Smooth muscle cell (in vitro differentiated cells): Measurements from ENCODE around the gene NMRAL1. TPM values are rescaled to one million over a fixed set of nuclear protein-coding genes. Genes with fewer than 3 reads are reported as not detected.

Experiments
- DNase-seq: peaks from one replicate; lab custom pipeline; 2025; ENCODE audit not compliant: unreplicated experiment; lab: John Stamatoyannopoulos, UW
- H2AFZ ChIP-seq: fragments of 200-600 bp; sonication (generic); 2 replicates; pipeline ENCODE4 v1.6.0; 2016; ENCODE audit warnings: antibody characterized with exemption, low read depth, mild to moderate bottlenecking
- H3F3A ChIP-seq: fragments of 200-600 bp; sonication (generic); 2 replicates; pipeline ENCODE4 v1.6.0; 2017; ENCODE audit warnings: antibody characterized with exemption, low read depth
- H3K27ac ChIP-seq: fragments of 200-600 bp; sonication (generic); 2 replicates; pipeline ENCODE4 v1.5.1; 2016; ENCODE audit warnings: low read depth, mild to moderate bottlenecking
- H3K27me3 ChIP-seq: fragments of 200-600 bp; sonication (generic); 2 replicates; pipeline ENCODE4 v1.6.1; 2016; ENCODE audit warnings: low read depth, mild to moderate bottlenecking
- H3K36me3 ChIP-seq: fragments of 200-600 bp; sonication (generic); 2 replicates; pipeline ENCODE4 v1.5.1; 2016; ENCODE audit warnings: low read depth
- H3K4me1 ChIP-seq: fragments of 200-600 bp; sonication (generic); 2 replicates; pipeline ENCODE4 v1.5.1; 2016; ENCODE audit warnings: low read depth
- H3K4me2 ChIP-seq: fragments of 200-600 bp; sonication (generic); 2 replicates; pipeline ENCODE4 v1.6.0; 2016; ENCODE audit warnings: mild to moderate bottlenecking
- H3K4me3 ChIP-seq: fragments of 200-600 bp; sonication (generic); 2 replicates; pipeline ENCODE4 v1.5.1; 2016; ENCODE audit warnings: mild to moderate bottlenecking
- H3K79me2 ChIP-seq: fragments of 200-600 bp; sonication (generic); 2 replicates; pipeline ENCODE4 v1.6.0; 2016; ENCODE audit warnings: low read depth, mild to moderate bottlenecking
- H3K9ac ChIP-seq: fragments of 200-600 bp; sonication (generic); 2 replicates; pipeline ENCODE4 v1.6.0; 2016; ENCODE audit warnings: low read depth
- H3K9me3 ChIP-seq: fragments of 200-600 bp; sonication (generic); replicated peaks from 2 replicates; pipeline ENCODE4 v1.5.1; 2016; ENCODE audit warnings: low read depth
- H4K20me1 ChIP-seq: fragments of 200-600 bp; sonication (generic); 2 replicates; pipeline ENCODE4 v1.6.0; 2016; ENCODE audit warnings: low read depth
- WGBS: methylation state at CpG from one replicate; pipeline ENCODE4 v1.1.7; 2016; ENCODE audit warnings: low lambda C conversion rate; 5-methylcytosine and 5-hydroxymethylcytosine counted together
- polyA plus RNA-seq: library from polyadenylated mRNA; unstranded; fragments of >200 nt; fragmentation: Nextera tagmentation; extraction: Ambion mirVana; gene quantifications from 2 replicates; pipeline ENCODE4 v1.2.1, GENCODE V29; 2016
- total RNA-seq: library from RNA; depleted of rRNA; stranded (reverse); fragments of >200 nt; gene quantifications from 2 replicates; pipeline ENCODE4 v1.2.3, GENCODE V29; 2014
- TF ChIP-seq, protein P1 (sequence below): fragments of 200-600 bp; sonication (generic); IDR thresholded peaks from 2 replicates; pipeline ENCODE4 v1.5.1; 2017; ENCODE audit warnings: borderline replicate concordance, mild to moderate bottlenecking, antibody characterized with exemption; ENCODE audit not compliant: insufficient read depth, poor library complexity, severe bottlenecking

Gene NMRAL1
- total and polyA plus RNA-seq, 2 experiments from 2014 or later = 27.1 to 51.8 TPM

DNA sequence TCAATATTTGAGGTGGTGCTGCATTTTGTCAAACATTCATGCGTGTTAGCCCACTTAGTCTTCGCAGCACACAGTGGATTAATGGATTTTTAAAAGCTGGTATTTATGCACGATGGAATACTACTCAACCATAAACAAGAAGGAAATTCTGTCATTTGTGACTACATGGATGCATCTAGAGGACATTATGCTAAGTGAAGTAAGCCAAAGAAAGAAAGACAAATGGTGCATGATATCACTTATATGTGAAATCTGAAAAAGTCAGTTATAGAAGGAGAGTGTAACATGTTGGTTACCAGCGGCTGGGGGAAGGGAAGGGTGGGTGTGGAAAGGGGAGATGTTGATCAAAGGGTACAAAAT lies 24.8 kb upstream of the NMRAL1 start:
- Histone ChIP-seq H3K9ac (no peak overlapping the region), H3K4me3 (no peak overlapping the region), H3K9me3 (no peaks in the 10 kb centered on the region), H3K27me3 (no peaks in the 10 kb centered on the region), H2AFZ (no peak overlapping the region), H3K36me3 (no peaks in the 10 kb centered on the region), H3K4me1 (peaks cover 13% of the 10 kb centered on the region), H3K79me2 (peaks cover 26% of the 10 kb centered on the region), H3K4me2 (no peak overlapping the region), H3K27ac (no peak overlapping the region), H3F3A (peaks cover 17% of the 10 kb centered on the region), H4K20me1 (peaks cover 96% of the 10 kb centered on the region)
- TF ChIP-seq, protein P1, sequence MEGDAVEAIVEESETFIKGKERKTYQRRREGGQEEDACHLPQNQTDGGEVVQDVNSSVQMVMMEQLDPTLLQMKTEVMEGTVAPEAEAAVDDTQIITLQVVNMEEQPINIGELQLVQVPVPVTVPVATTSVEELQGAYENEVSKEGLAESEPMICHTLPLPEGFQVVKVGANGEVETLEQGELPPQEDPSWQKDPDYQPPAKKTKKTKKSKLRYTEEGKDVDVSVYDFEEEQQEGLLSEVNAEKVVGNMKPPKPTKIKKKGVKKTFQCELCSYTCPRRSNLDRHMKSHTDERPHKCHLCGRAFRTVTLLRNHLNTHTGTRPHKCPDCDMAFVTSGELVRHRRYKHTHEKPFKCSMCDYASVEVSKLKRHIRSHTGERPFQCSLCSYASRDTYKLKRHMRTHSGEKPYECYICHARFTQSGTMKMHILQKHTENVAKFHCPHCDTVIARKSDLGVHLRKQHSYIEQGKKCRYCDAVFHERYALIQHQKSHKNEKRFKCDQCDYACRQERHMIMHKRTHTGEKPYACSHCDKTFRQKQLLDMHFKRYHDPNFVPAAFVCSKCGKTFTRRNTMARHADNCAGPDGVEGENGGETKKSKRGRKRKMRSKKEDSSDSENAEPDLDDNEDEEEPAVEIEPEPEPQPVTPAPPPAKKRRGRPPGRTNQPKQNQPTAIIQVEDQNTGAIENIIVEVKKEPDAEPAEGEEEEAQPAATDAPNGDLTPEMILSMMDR = no peak
- WGBS = 96% methylated on average over 4 of the region's 4 CpGs
- DNase-seq = no peak

DNA sequence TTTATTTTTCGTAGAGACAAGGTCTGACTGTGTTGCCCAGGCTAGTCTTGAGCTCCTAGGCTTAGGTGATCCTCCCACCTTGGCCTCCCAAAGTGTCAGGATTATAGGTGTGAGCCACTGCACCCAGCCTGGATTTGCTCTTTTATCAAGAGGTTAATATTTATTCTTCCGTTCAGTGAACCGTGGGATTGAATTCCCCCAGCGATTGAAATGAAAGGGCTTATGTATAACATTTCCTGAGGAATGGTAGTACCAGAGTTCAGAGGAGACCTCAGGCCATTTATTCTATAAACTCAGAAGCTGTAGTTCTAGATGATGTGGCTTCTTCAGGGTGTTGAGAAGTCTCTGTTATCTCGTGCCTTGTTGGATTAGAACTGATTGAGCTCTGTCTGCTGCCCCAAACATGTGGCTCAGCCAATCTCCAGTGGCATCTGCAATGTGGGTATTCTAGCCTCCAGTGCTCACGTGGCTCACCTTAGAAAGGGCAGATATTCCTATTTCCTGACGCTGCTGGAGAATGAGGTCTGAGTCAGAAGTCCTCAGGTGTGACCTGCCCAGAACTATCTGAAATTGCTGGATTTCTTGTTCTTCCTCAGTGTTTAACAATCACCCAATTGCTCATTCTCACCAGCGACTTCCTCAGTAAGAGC lies 24.2 kb upstream of the NMRAL1 start:
- peaks cover 26% of the 10 kb centered on the region for H3K79me2 ChIP-seq
- peaks cover 95% of the 10 kb centered on the region for H4K20me1 ChIP-seq

DNA sequence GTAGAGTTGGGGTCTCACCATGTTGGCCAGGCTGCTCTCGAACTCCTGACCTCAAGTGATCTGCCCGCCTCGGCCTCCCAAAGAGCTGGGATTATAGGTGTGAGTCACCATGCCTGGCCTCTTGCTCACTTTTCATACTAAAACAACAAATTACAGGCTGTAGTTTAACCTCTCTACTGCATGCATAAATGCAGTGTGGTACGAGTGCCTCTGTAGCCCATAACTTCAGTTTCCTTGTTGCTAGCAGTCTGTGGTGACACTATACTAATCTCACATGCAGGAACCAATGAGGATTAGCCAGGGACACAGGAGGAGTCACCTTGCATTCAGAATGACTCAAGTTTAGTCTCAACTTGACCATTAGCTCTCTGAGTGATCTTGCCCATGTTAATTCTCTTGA lies 21.9 kb upstream of the NMRAL1 start:
- Histone ChIP-seq H3K4me3 (no peak overlapping the region), H3K79me2 (peaks cover 25% of the 10 kb centered on the region), H3K27ac (peak overlapping the region; percentile 63), H3K9me3 (no peaks in the 10 kb centered on the region), H3K36me3 (no peaks in the 10 kb centered on the region), H4K20me1 (peaks cover 95% of the 10 kb centered on the region), H2AFZ (no peak overlapping the region), H3K27me3 (no peaks in the 10 kb centered on the region), H3F3A (peaks cover 17% of the 10 kb centered on the region), H3K9ac (no peak overlapping the region), H3K4me2 (no peak overlapping the region), H3K4me1 (peaks cover 9% of the 10 kb centered on the region)
- no peak for DNase-seq
- 38% methylated on average over 4 of the region's 4 CpGs for WGBS
- TF ChIP-seq, protein P1 = no peak

More for the DNA sequence above, 24.2 kb upstream of the NMRAL1 start:
- H3K4me3 ChIP-seq = no peak overlapping the region
- DNase-seq = no peak
- 81% methylated on average over 8 of the region's 8 CpGs for WGBS
- TF ChIP-seq, protein P1 = no peak
- peaks cover 13% of the 10 kb centered on the region for H3K4me1 ChIP-seq
- H3K9me3 ChIP-seq = no peaks in the 10 kb centered on the region
- peaks cover 17% of the 10 kb centered on the region for H3F3A ChIP-seq
- no peak overlapping the region for H3K9ac ChIP-seq
- H3K4me2 ChIP-seq = no peak overlapping the region
- no peaks in the 10 kb centered on the region for H3K27me3 ChIP-seq
- no peaks in the 10 kb centered on the region for H3K36me3 ChIP-seq
- H3K27ac ChIP-seq = no peak overlapping the region
- no peak overlapping the region for H2AFZ ChIP-seq

DNA sequence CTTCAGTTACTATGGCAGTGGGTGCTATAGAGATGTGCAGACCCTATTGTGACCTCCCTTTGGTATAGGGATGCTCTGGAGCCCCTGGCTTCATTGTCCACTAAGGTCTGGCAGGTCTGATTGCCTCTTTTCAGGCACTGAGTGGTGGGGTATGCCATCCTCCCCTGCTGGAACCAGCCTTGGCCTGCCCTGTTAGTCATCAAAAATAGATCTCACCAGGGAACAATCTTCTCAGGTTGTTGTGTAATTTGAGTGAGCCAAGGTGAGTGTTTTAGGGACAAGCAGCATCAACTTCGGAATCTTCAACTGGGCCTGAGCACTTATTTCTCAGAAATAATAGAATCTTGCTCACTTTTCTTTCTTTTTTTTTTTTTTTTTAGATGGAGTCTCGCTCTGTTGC lies 21.3 kb upstream of the NMRAL1 start:
- H3K27ac ChIP-seq = peak overlapping the region; percentile 63
- H3K9ac ChIP-seq = no peak overlapping the region
- no peaks in the 10 kb centered on the region for H3K27me3 ChIP-seq
- no peak for DNase-seq
- H3K4me1 ChIP-seq = peaks cover 4% of the 10 kb centered on the region
- 93% methylated on average over 2 of the region's 2 CpGs for WGBS
- H2AFZ ChIP-seq = no peak overlapping the region
- H4K20me1 ChIP-seq = peaks cover 95% of the 10 kb centered on the region
- H3F3A ChIP-seq = peaks cover 17% of the 10 kb centered on the region
- peak overlapping the region; percentile 48 for H3K4me2 ChIP-seq
- H3K9me3 ChIP-seq = no peaks in the 10 kb centered on the region
- H3K4me3 ChIP-seq = no peak overlapping the region
- H3K79me2 ChIP-seq = peaks cover 27% of the 10 kb centered on the region
- TF ChIP-seq, protein P1 = no peak
- H3K36me3 ChIP-seq = no peaks in the 10 kb centered on the region
